ENCODE data around the gene EMD.

Gene EMD

GRCh38 chrX:154355776-154356140, 23.3 kb upstream of the EMD start:
- DNase-seq: no peak

GRCh38 chrX:154356596-154356995, 22.5 kb upstream of the EMD start:
- no peak for DNase-seq

GRCh38 chrX:154357205-154357604, 21.9 kb upstream of the EMD start:
- DNase-seq: no peak

GRCh38 chrX:154358011-154358410, 21.1 kb upstream of the EMD start:
- DNase-seq: no peak

- DNase-seq: no peak
These were observed 20.3 kb upstream of the EMD start for GRCh38 chrX:154358829-154359228.

GRCh38 chrX:154359362-154360154, 19.5 kb upstream of the EMD start:
- no peak for DNase-seq

GRCh38 chrX:154360155-154360713, 18.9 kb upstream of the EMD start:
- DNase-seq: no peak

GRCh38 chrX:154362085-154362742, 16.9 kb upstream of the EMD start:
- DNase-seq: no peak

- DNase-seq: no peak
These were observed 15.2 kb upstream of the EMD start for GRCh38 chrX:154363706-154364439.

GRCh38 chrX:154365052-154365600, 14.0 kb upstream of the EMD start:
- no peak for DNase-seq

- DNase-seq: no peak
These were observed 13.0 kb upstream of the EMD start for GRCh38 chrX:154365997-154366665.

GRCh38 chrX:154366666-154367055, 12.4 kb upstream of the EMD start:
- no peak for DNase-seq

- no peak for DNase-seq
These were observed 11.4 kb upstream of the EMD start for GRCh38 chrX:154367474-154368308.

GRCh38 chrX:154368630-154369448, 10.3 kb upstream of the EMD start:
- peak; percentile 49 for DNase-seq

- no peak for DNase-seq
These were observed 9.4 kb upstream of the EMD start for GRCh38 chrX:154369449-154370299.

GRCh38 chrX:154370300-154371016, 8.6 kb upstream of the EMD start:
- no peak for DNase-seq

GRCh38 chrX:154371017-154371788, 7.9 kb upstream of the EMD start:
- peak; percentile 78 for DNase-seq

- no peak for DNase-seq
These were observed 7.2 kb upstream of the EMD start for GRCh38 chrX:154371789-154372300.

All from NCI-H2107 (cell line).